ENCODE results near the gene DOCK6. TPM values are rescaled to one million over a fixed set of nuclear protein-coding genes. Genes with fewer than 3 reads are reported as not detected.

DOCK6 gene
- total RNA-seq, 1 experiment from 2014 or later, result 54.8 TPM

GRCh38 chr19:11244846-11245589 lies 17.3 kb downstream of the DOCK6 start:
- TF ChIP-seq CTCF (IDR thresholded peaks at IDR 0.05; ENCODE audit: unreplicated experiment), result no peak
- no peak overlapping the region for H3K4me3 Mint-ChIP-seq (ENCODE audit: low read depth, unreplicated experiment)
- BruUV-seq (replicated peaks), result no TSS peak
- DNase-seq, result no peak
- intact Hi-C loops (cut with micrococcal nuclease; ENCODE audit: unreplicated experiment), result no loop called here
- peaks cover 17% of the 10 kb centered on the region for H3K36me3 Mint-ChIP-seq (ENCODE audit: insufficient read depth, unreplicated experiment)
- CTCF ChIA-PET, result interaction anchor here (0.6 kb wide), 1 partner anchor 16 kb away, joined by 3 read pairs; no protein-coding TSS in a partner anchor
- H3K27ac Mint-ChIP-seq (ENCODE audit: unreplicated experiment), result no peak overlapping the region
- H3K9me3 Mint-ChIP-seq (ENCODE audit: low read depth, unreplicated experiment), result no peaks in the 10 kb centered on the region
- H3K4me1 Mint-ChIP-seq (ENCODE audit: low read depth, unreplicated experiment), result no peaks in the 10 kb centered on the region
- H3K27me3 Mint-ChIP-seq (ENCODE audit: unreplicated experiment), result no peaks in the 10 kb centered on the region

- H3K9me3 Mint-ChIP-seq (ENCODE audit: low read depth, unreplicated experiment), result no peaks in the 10 kb centered on the region
- BruUV-seq (replicated peaks), result no TSS peak
- no peak overlapping the region for H3K27ac Mint-ChIP-seq (ENCODE audit: unreplicated experiment)
- peaks cover 21% of the 10 kb centered on the region for H3K36me3 Mint-ChIP-seq (ENCODE audit: insufficient read depth, unreplicated experiment)
- DNase-seq, result no peak
- intact Hi-C loops (cut with micrococcal nuclease; ENCODE audit: unreplicated experiment), result no loop called here
- no peaks in the 10 kb centered on the region for H3K4me1 Mint-ChIP-seq (ENCODE audit: low read depth, unreplicated experiment)
- no peak for TF ChIP-seq CTCF (IDR thresholded peaks at IDR 0.05; ENCODE audit: unreplicated experiment)
- CTCF ChIA-PET, result no interaction called here
- no peaks in the 10 kb centered on the region for H3K27me3 Mint-ChIP-seq (ENCODE audit: unreplicated experiment)
- H3K4me3 Mint-ChIP-seq (ENCODE audit: low read depth, unreplicated experiment), result no peak overlapping the region
Observed at GRCh38 chr19:11243798-11244169, 18.5 kb downstream of the DOCK6 start.

- Mint-ChIP-seq H3K4me1 (ENCODE audit: low read depth, unreplicated experiment) (no peaks in the 10 kb centered on the region), H3K27ac (ENCODE audit: unreplicated experiment) (no peak overlapping the region), H3K9me3 (ENCODE audit: low read depth, unreplicated experiment) (no peaks in the 10 kb centered on the region), H3K4me3 (ENCODE audit: low read depth, unreplicated experiment) (no peak overlapping the region), H3K27me3 (ENCODE audit: unreplicated experiment) (no peaks in the 10 kb centered on the region), H3K36me3 (ENCODE audit: insufficient read depth, unreplicated experiment) (peaks cover 22% of the 10 kb centered on the region)
- DNase-seq, result peak; percentile 55
- intact Hi-C loops (cut with micrococcal nuclease; ENCODE audit: unreplicated experiment), result no loop called here
- BruUV-seq (replicated peaks), result no TSS peak
- TF ChIP-seq CTCF (IDR thresholded peaks at IDR 0.05; ENCODE audit: unreplicated experiment), result no peak
- CTCF ChIA-PET, result no interaction called here
Observed at GRCh38 chr19:11242864-11243797, 19.2 kb downstream of the DOCK6 start.

- intact Hi-C loops (cut with micrococcal nuclease; ENCODE audit: unreplicated experiment), result no loop called here
- no peak overlapping the region for H3K4me3 Mint-ChIP-seq (ENCODE audit: low read depth, unreplicated experiment)
- H3K27me3 Mint-ChIP-seq (ENCODE audit: unreplicated experiment), result no peaks in the 10 kb centered on the region
- no peak for DNase-seq
- H3K27ac Mint-ChIP-seq (ENCODE audit: unreplicated experiment), result no peak overlapping the region
- no peaks in the 10 kb centered on the region for H3K9me3 Mint-ChIP-seq (ENCODE audit: low read depth, unreplicated experiment)
- CTCF ChIA-PET, result no interaction called here
- BruUV-seq (replicated peaks), result no TSS peak
- H3K36me3 Mint-ChIP-seq (ENCODE audit: insufficient read depth, unreplicated experiment), result peaks cover 22% of the 10 kb centered on the region
- no peak for TF ChIP-seq CTCF (IDR thresholded peaks at IDR 0.05; ENCODE audit: unreplicated experiment)
- H3K4me1 Mint-ChIP-seq (ENCODE audit: low read depth, unreplicated experiment), result no peaks in the 10 kb centered on the region
Observed at GRCh38 chr19:11242025-11242424, 20.3 kb downstream of the DOCK6 start.
